HEK293 (cell line): ENCODE results near the gene WNT5B.
A peak's percentile ranks its signal among the peaks of the same experiment; 100 is the strongest.

Experiments
- BCL11B ChIP-seq: fragments of 450-650 bp; formaldehyde crosslinking; IDR thresholded peaks from 2 replicates; pipeline ENCODE4 v1.5.1; 2016; ENCODE audit warnings: low read depth, missing biosample characterization, missing genetic modification characterization
- CTCF ChIP-seq: fragments of 450-650 bp; formaldehyde crosslinking; IDR thresholded peaks from 2 replicates; pipeline ENCODE4 v1.5.1; 2016; ENCODE audit warnings: missing biosample characterization, missing genetic modification characterization
- GLIS1 ChIP-seq: fragments of 450-650 bp; formaldehyde crosslinking; IDR thresholded peaks from 2 replicates; pipeline ENCODE4 v1.5.1; 2016; ENCODE audit warnings: missing biosample characterization, missing genetic modification characterization
- IKZF3 ChIP-seq: fragments of 450-650 bp; IDR thresholded peaks from 2 replicates; pipeline ENCODE4 v1.5.0; 2018; ENCODE audit warnings: missing biosample characterization, mild to moderate bottlenecking, missing genetic modification characterization, moderate library complexity
- KLF16 ChIP-seq: fragments of 450-650 bp; formaldehyde crosslinking; IDR thresholded peaks from 2 replicates; pipeline ENCODE4 v1.5.1; 2017; ENCODE audit warnings: missing biosample characterization, missing genetic modification characterization
- KLF17 ChIP-seq: fragments of 450-650 bp; formaldehyde crosslinking; IDR thresholded peaks from 2 replicates; pipeline ENCODE4 v1.5.1; 2016; ENCODE audit warnings: missing biosample characterization, missing genetic modification characterization
- RBAK ChIP-seq: fragments of 450-650 bp; formaldehyde crosslinking; IDR thresholded peaks from 2 replicates; pipeline ENCODE4 v1.5.1; 2016; ENCODE audit warnings: missing biosample characterization, missing genetic modification characterization
- TCF7L2 ChIP-seq: IDR thresholded peaks from 2 replicates; pipeline ENCODE4 v1.6.1; 2011; ENCODE audit warnings: low read depth, mild to moderate bottlenecking, inconsistent platforms, low read length, moderate library complexity, borderline replicate concordance
- YY2 ChIP-seq: fragments of 450-650 bp; formaldehyde crosslinking; IDR thresholded peaks from 2 replicates; pipeline ENCODE4 v1.5.1; 2016; ENCODE audit warnings: missing biosample characterization, missing genetic modification characterization
- ZNF155 ChIP-seq: fragments of 450-650 bp; formaldehyde crosslinking; IDR thresholded peaks from 2 replicates; pipeline ENCODE4 v1.5.1; 2016; ENCODE audit warnings: missing biosample characterization, missing genetic modification characterization
- ZNF16 ChIP-seq: fragments of 450-650 bp; formaldehyde crosslinking; IDR thresholded peaks from 2 replicates; pipeline ENCODE4 v1.5.1; 2016; ENCODE audit warnings: low read depth, missing biosample characterization, missing genetic modification characterization
- ZNF175 ChIP-seq: fragments of 450-650 bp; formaldehyde crosslinking; IDR thresholded peaks from 2 replicates; pipeline ENCODE4 v1.5.1; 2016; ENCODE audit warnings: missing biosample characterization, missing genetic modification characterization
- ZNF2 ChIP-seq: fragments of 450-650 bp; formaldehyde crosslinking; IDR thresholded peaks from 2 replicates; pipeline ENCODE4 v1.5.1; 2016; ENCODE audit warnings: missing biosample characterization, missing genetic modification characterization
- ZNF341 ChIP-seq: fragments of 450-650 bp; formaldehyde crosslinking; IDR thresholded peaks from 2 replicates; pipeline ENCODE4; 2016; ENCODE audit warnings: low read depth, missing biosample characterization, missing genetic modification characterization
- ZNF394 ChIP-seq: fragments of 450-650 bp; formaldehyde crosslinking; IDR thresholded peaks from 2 replicates; pipeline ENCODE4 v1.5.1; 2016; ENCODE audit warnings: missing biosample characterization, missing genetic modification characterization, mild to moderate bottlenecking, moderate library complexity, borderline replicate concordance
- ZNF426 ChIP-seq: fragments of 450-650 bp; formaldehyde crosslinking; IDR thresholded peaks from 2 replicates; pipeline ENCODE4 v1.5.1; 2017; ENCODE audit warnings: missing biosample characterization, missing genetic modification characterization, mild to moderate bottlenecking, inconsistent platforms, moderate library complexity
- ZNF514 ChIP-seq: fragments of 450-650 bp; formaldehyde crosslinking; IDR thresholded peaks from 2 replicates; pipeline ENCODE4 v1.5.1; 2016; ENCODE audit warnings: missing biosample characterization, missing genetic modification characterization
- ZNF610 ChIP-seq: fragments of 450-650 bp; formaldehyde crosslinking; IDR thresholded peaks from 2 replicates; pipeline ENCODE4 v1.5.1; 2016; ENCODE audit warnings: missing biosample characterization, missing genetic modification characterization, borderline replicate concordance
- ZNF645 ChIP-seq: fragments of 450-650 bp; formaldehyde crosslinking; IDR thresholded peaks from 2 replicates; pipeline ENCODE4; 2016; ENCODE audit warnings: missing biosample characterization, missing genetic modification characterization
- ZNF660 ChIP-seq: fragments of 450-650 bp; IDR thresholded peaks from 2 replicates; pipeline ENCODE4 v1.5.1; 2018; ENCODE audit warnings: missing biosample characterization, mild to moderate bottlenecking, missing genetic modification characterization
- ZNF692 ChIP-seq: fragments of 450-650 bp; formaldehyde crosslinking; IDR thresholded peaks from 2 replicates; pipeline ENCODE4 v1.5.1; 2016; ENCODE audit warnings: missing biosample characterization, missing genetic modification characterization
- ZSCAN5A ChIP-seq: fragments of 450-650 bp; formaldehyde crosslinking; IDR thresholded peaks from 2 replicates; pipeline ENCODE4 v1.5.1; 2016; ENCODE audit warnings: missing biosample characterization, missing genetic modification characterization
- TF ChIP-seq, protein P1 (sequence below): fragments of 450-650 bp; formaldehyde crosslinking; IDR thresholded peaks from 2 replicates; pipeline ENCODE4 v1.5.1; 2016; ENCODE audit warnings: missing biosample characterization, missing genetic modification characterization
- TF ChIP-seq, protein P2 (sequence below): fragments of 450-650 bp; formaldehyde crosslinking; IDR thresholded peaks from 2 replicates; pipeline ENCODE4 v1.5.1; 2016; ENCODE audit warnings: missing biosample characterization, missing genetic modification characterization
- TF ChIP-seq, protein P3 (sequence below): fragments of 450-650 bp; formaldehyde crosslinking; IDR thresholded peaks from 2 replicates; pipeline ENCODE4 v1.5.1; 2017; ENCODE audit warnings: missing biosample characterization, missing genetic modification characterization

WNT5B gene

GRCh38 chr12:1593174-1594005 lies 35.6 kb upstream of the WNT5B start (continued):
- peak; percentile 80 for TF ChIP-seq ZNF2 (tag by site-specific recombination)
- TF ChIP-seq YY2 (tag by site-specific recombination), result peak; percentile 58
- no peak for TF ChIP-seq ZNF426 (tag by site-specific recombination)
- 0 out of 2 replicates have a peak, but pooled peaks have one; percentile 12 for TF ChIP-seq BCL11B (tag by site-specific recombination)
- peak; percentile 57; the same call in 1 of the 2 replicates for TF ChIP-seq ZNF645
- TF ChIP-seq RBAK (tag by site-specific recombination), result no peak
- TF ChIP-seq ZNF692 (tag by site-specific recombination), result peak; percentile 71; the same call in 1 of the 2 replicates
- no peak for TF ChIP-seq ZNF175
- 0 out of 2 replicates have a peak, but pooled peaks have one; percentile 45 for TF ChIP-seq ZNF610 (tag by site-specific recombination)
- TF ChIP-seq, protein P1, sequence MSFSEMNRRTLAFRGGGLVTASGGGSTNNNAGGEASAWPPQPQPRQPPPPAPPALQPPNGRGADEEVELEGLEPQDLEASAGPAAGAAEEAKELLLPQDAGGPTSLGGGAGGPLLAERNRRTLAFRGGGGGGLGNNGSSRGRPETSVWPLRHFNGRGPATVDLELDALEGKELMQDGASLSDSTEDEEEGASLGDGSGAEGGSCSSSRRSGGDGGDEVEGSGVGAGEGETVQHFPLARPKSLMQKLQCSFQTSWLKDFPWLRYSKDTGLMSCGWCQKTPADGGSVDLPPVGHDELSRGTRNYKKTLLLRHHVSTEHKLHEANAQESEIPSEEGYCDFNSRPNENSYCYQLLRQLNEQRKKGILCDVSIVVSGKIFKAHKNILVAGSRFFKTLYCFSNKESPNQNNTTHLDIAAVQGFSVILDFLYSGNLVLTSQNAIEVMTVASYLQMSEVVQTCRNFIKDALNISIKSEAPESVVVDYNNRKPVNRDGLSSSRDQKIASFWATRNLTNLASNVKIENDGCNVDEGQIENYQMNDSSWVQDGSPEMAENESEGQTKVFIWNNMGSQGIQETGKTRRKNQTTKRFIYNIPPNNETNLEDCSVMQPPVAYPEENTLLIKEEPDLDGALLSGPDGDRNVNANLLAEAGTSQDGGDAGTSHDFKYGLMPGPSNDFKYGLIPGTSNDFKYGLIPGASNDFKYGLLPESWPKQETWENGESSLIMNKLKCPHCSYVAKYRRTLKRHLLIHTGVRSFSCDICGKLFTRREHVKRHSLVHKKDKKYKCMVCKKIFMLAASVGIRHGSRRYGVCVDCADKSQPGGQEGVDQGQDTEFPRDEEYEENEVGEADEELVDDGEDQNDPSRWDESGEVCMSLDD (tag by site-specific recombination), result 0 out of 2 replicates have a peak, but pooled peaks have one; percentile 15
- TF ChIP-seq, protein P2, sequence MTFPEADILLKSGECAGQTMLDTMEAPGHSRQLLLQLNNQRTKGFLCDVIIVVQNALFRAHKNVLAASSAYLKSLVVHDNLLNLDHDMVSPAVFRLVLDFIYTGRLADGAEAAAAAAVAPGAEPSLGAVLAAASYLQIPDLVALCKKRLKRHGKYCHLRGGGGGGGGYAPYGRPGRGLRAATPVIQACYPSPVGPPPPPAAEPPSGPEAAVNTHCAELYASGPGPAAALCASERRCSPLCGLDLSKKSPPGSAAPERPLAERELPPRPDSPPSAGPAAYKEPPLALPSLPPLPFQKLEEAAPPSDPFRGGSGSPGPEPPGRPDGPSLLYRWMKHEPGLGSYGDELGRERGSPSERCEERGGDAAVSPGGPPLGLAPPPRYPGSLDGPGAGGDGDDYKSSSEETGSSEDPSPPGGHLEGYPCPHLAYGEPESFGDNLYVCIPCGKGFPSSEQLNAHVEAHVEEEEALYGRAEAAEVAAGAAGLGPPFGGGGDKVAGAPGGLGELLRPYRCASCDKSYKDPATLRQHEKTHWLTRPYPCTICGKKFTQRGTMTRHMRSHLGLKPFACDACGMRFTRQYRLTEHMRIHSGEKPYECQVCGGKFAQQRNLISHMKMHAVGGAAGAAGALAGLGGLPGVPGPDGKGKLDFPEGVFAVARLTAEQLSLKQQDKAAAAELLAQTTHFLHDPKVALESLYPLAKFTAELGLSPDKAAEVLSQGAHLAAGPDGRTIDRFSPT (tag by site-specific recombination), result no peak
- TF ChIP-seq, protein P3, sequence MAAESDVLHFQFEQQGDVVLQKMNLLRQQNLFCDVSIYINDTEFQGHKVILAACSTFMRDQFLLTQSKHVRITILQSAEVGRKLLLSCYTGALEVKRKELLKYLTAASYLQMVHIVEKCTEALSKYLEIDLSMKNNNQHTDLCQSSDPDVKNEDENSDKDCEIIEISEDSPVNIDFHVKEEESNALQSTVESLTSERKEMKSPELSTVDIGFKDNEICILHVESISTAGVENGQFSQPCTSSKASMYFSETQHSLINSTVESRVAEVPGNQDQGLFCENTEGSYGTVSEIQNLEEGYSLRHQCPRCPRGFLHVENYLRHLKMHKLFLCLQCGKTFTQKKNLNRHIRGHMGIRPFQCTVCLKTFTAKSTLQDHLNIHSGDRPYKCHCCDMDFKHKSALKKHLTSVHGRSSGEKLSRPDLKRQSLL (tag by site-specific recombination), result peak; percentile 93
- TF ChIP-seq ZNF514 (tag by site-specific recombination), result no peak
- no peak; the same call in 1 of the 2 replicates for TF ChIP-seq ZNF660 (tag by site-specific recombination)
- peak; percentile 14; the same call in 1 of the 2 replicates for TF ChIP-seq ZNF394 (tag by site-specific recombination)
- TF ChIP-seq KLF17 (tag by site-specific recombination), result 0 out of 2 replicates have a peak, but pooled peaks have one; percentile 39
- TF ChIP-seq ZNF155 (tag by site-specific recombination), result no peak
- no peak; the same call in none of the 2 replicates for TF ChIP-seq CTCF (tag by site-specific recombination)
- peak; percentile 62 for TF ChIP-seq KLF16
- 0 out of 2 replicates have a peak, but pooled peaks have one; percentile 42 for TF ChIP-seq ZSCAN5A (tag by site-specific recombination)
- peak; percentile 94 for TF ChIP-seq ZNF341 (tag by site-specific recombination)
- no peak for TF ChIP-seq IKZF3 (tag by site-specific recombination)
- TF ChIP-seq ZNF16, result no peak
- peak; percentile 42; the same call in 1 of the 2 replicates for TF ChIP-seq GLIS1 (tag by site-specific recombination)
- TF ChIP-seq TCF7L2, result no peak
